GM21423 (cell line): ENCODE measurements around the gene RDH12.
"Not testable (repeated sequence)": the region's sequence is repeated elsewhere in the genome, so short reads cannot be mapped to it uniquely, and the experiment has no call there.

ENCODE experiments used
- ATAC-seq: cut with Tn5 transposase; IDR thresholded peaks from one replicate; pipeline ENCODE4 v1.9.1; 2021; ENCODE audit warnings: mild to moderate bottlenecking, moderate library complexity; ENCODE audit not compliant: unreplicated experiment

Gene RDH12

DNA sequence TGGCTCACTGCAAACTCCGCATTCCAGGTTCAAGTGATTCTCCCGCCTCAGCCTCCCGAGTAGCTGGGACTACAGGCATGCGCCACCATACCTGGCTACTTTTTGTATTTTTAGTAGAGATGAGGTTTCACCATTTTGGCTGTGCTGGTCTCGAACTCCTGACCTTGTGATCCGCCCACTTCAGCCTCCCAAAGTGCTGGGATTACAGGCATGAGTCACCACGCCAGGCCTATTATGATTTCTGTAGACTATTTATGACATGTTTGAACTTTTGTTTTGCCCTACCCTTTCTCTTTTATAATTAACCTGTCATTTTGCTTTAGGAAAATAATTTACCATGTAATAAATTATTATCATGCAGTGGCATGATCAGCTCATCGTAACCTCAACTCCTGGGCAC is at the start of gene RDH12:
TSS of gene RDH12 (plus strand) at position 395 of the 400 bp plus-strand sequence. CDS start 20,757 bp downstream, outside the sequence.
- ATAC-seq: not testable (repeated sequence)

DNA sequence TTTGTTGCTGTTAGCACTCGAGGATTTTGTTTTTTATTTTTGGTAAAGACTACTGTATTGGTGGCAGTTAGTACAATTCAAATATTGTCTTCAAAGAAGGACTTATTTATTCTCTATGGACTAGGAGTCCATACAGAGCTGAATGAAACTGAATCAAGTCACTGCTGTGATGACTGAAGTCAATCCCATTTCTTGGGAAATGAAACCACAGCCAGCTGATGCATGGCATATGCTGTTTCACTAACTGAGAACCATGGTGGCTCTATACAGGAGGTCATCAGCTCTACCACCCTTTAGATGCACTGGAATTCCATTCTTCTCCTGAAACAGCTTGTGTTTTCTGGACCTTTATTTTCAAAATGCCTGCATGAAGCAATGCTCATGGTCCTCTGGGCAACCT is 49.5 kb upstream of the RDH12 start:
- no peak for ATAC-seq

DNA sequence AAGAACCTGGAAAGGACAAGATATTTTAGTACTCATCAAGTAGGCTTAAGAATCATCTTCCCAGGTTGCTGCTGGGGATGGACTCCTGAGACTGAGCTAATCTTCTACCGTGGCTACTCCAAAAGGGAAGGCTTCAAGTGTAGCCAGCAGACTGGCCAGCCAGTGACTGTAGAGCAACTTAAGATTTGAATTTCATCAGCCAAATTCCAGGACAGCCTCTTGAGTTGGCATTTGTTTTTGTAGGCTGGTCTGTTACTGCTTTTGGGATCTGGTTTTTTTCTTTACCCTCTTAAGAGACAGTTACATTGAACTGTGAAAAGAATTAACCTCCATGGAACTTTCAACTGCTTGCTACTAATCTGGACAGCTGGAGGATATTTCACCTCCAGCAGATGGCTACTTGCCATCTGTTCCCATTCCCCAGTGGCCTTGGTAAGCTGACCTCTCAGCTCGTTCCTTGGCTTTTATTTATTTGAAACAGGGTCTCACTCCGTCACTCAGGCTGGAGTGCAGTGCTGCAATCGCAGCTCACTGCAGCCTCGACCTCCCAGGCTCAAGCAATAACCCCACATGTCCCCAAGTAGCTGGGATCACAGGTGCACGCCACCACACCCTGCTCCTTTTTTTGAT is 47.9 kb upstream of the RDH12 start:
- no peak for ATAC-seq

DNA sequence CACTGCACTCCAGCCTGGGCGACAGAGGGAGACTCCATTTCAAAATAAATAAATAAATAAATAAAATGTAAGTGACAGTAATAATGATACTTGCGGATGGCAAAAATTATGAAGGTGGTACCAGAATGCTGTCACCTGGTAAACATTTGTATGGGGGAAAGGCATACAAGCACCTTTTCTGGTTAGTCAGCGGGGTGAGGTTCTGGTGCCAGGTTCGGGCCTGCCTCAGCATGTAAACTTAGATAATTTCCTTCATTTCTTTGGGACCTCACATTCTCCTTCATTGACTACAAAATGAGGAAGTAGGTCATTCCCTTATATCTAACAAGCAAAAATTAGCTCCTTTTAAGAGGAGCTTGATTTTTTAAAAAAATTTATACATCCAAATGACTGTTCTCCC is 38.1 kb upstream of the RDH12 start:
- ATAC-seq: no peak

DNA sequence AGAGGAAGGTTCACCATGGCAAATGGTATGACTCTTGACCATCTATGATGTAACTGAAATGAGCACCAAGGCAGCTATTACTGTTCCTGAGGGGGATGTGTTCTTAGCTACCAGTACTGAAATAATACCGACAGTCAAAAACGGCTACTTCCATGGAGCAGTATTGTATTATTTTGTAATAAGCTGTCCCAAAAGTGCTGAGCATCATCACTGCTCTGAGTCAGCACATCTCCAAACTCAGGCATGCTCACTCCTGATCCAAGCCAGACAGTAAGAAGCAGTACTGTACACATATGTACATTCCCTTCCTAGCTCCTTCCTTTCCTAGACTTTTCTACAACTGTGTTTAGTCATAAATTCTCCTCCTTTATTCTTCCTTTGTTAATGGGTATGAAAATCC is 35.8 kb upstream of the RDH12 start:
- no peak for ATAC-seq

DNA sequence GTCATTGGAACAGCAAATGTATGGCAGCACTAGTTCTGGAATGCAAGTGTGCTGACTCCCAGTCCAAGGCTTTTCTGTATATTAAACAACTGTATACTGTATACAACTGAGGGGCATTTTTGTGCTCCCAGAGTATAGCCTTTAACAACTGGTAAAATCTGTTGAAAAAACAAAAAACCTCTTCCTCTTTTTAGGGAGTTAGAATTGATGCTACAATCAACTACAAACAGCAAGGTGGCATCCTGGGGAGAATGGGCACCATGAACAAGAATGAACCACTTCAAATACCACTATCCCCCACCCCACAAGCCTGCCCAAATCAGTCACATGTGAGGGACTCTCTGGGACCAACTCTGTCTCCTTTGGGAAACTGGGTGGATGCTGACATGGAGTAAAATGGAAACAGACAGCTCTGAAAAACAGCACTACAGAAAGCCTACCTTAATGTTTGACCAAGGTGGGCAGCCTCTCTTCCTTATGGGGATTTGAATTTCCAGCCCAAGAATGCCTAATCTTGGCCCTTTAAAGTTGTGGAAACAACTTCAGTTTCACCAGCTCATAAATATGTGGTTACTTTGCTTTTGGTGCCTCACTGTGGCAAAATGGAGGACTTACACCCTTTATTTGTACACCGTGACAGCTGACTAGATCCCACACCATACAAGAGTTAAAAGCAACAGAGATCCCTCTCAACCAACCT is 34.8 kb upstream of the RDH12 start:
- ATAC-seq: peak; percentile 48

DNA sequence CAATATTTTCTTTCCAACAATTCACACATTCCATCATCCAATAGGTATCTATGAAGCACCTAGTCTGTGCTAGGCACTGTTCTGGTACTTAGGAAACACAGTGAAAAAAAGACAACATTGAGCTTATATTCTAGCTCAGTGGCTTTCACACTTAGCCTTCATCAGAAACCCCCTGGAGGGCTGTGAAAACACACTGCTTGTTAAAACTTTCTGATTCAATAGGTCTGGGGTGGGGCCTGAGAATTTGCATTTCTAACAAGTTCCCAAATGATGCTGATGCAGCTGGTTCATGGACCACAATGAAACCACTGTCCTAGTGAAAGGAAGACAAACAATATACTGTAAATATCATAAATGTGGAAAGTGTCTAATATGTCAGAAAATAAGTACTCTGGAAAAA is 33.1 kb upstream of the RDH12 start:
- ATAC-seq: peak; percentile 55

DNA sequence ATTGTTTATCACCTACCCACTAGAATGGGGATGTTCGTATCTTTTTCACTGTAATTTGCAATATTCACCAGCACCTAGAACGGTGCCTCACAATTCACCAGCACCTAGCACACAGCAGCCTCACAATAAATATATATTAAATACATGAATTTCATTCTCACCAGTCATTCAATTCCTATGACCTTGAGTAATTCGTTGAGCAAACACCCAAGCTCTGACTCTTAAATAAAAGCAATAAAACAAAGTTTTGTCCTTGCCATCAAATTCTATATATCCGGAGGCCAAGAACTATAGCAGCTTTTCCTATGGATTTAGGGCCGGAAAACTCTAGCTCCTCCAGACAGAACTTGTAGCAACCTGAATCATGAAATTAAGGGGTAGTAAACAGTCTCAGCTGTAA is 28.2 kb upstream of the RDH12 start:
- ATAC-seq: no peak

DNA sequence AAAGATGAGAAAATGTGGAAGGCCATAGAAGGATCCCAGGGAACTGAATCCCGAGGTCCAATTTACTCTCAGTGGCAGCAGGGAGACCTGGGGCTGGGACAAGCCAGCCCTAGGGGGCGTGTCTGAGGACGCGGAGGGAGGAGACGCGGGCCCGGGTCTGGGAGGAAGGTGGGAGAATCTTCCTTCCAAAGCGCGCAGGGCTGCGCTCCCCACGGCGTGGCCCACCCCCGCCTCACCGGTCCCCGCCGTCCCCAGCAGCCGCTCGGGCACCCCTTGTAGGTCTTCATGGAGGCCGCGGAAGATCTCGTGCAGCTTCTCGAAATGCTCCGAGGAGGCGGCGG is 27.6 kb upstream of the RDH12 start:
- peak; percentile 34 for ATAC-seq

DNA sequence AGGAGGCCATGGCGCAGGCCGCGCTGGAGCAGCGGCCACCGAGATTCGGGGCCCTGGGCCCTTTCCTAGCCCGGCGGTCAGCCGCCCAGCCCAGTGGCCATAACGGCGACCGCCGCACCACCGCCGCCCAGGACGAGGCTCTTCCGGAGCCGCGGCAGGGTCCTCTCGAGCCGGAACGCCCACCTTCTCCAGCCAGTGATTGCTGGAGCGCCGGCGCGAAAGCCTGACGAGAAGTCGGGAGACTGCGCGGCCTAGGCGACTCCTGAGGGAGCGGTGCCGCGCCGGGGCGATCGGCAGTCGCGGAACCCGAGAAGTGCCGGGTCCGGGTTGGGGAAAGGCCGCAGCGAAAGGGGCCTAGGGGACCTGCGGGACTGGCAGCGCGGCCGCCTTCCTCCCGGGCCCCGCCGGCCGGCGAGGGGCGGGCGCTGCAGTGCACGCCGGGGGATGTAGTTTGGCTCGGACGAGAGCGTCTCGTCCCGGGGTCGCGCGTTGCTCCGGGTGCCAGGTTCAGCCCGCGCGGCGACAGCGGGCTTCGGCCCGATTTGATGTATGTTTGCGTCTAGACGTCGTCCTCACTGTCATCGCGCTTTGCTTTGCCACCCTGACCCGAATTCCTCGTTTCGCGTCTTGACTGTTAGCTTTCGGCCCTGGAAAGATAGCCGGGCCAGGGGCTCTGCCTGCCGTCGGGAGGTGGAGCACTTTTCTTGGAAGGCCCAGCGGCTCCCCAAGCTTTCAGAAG is 27.0 kb upstream of the RDH12 start, which contains the start of gene VTI1B:
TSS of gene VTI1B (minus strand) at position 153 of the 739 bp plus-strand sequence. CDS start at position 10, 143 bp downstream.
- peak; percentile 93 for ATAC-seq

DNA sequence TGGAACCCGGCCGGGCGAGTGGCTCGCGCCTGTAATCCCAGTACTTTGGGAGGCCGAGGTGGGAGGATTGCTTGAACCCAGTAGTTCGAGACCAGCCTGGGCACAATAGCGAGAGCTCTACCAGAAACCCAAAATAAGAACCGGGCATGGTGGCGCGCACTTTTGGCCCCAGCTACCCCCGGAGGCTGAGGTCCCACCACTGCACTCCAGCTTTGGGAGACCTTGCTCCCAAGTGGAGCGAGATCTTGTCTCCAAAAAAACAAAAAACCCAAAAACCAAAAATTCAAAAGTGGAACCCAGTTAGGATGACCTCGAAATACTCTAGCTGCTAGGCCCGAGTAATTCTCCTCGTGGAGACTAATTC is 26.5 kb upstream of the RDH12 start:
- no peak for ATAC-seq

DNA sequence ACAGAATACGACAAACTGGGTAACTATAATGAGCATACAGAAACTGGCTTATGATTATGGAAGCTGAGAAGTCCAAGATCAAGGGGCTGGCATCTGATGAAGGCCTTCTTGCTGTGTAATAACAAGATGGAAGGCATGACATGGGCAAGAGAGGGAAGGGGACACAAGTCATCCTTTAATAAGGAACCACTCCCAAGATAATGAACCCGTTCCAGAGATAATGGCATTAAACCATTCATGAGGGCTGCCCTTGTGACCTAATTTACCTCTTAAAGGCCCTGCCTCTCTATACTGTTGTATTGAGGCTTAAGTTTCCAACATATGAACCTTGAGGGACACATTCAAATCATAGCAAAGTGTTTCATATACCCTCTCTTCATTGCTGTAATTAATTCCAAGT is 22.7 kb upstream of the RDH12 start:
- ATAC-seq: no peak

DNA sequence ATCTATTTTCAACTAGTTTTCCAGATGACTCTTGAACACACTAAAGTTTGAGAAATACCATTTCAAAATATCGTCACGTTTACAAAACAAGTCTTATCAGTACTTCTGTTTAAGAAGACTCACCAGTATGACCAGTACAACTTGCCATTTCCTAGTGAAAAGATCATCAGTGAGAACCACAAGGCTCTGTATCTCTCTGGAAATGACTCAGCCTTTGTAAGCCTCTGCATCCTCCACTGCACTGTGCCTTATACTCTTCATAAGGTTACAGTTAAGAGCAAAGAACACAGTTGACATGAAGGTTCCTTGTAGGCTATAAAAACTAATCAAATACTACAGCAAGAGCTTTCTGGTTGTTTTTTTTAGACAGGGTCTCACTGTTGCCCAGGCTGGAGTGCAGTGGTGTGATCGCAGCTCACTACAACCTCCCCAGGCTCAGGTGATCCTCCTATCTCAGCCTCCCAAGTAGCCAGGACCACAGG is 21.5 kb upstream of the RDH12 start:
- peak; percentile 88 for ATAC-seq

DNA sequence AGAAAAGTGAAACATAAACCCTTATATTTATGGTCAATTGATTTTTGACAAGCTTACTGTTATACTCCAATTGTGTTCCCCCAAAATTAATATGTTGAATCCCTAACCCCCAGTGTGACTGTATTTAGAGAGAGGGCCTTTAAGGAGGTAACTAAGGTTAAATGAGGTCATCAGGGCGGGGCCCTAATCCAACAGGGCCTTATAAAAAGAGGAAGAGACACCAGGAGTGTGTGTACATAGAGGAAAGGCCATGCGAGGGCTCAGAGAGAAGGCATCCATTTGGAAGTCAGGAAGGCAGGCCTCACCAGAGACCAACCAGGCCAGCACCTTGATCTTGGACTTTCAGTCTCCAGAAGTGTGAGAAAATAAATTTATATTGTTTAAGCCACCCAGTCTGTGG is 20.7 kb upstream of the RDH12 start:
- ATAC-seq: no peak

DNA sequence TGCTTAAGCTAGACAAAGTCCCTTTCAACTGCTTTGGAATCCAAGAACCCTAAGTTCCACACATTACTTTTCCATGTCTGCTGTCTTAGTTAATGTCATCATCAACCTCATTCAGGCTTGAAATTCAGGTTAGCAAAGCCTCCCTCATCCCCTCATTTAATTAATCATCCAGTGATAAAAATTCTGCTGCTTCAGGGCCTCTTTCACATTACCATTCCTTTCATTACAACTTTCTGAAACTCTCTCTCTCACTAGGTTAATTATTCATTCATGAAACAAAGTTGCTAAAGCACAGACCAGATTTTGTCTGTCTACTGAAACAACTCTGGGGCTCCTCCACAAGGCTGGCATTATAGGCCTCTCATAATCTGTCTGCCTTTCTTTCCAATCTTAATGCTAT is 17.8 kb upstream of the RDH12 start:
- ATAC-seq: no peak

DNA sequence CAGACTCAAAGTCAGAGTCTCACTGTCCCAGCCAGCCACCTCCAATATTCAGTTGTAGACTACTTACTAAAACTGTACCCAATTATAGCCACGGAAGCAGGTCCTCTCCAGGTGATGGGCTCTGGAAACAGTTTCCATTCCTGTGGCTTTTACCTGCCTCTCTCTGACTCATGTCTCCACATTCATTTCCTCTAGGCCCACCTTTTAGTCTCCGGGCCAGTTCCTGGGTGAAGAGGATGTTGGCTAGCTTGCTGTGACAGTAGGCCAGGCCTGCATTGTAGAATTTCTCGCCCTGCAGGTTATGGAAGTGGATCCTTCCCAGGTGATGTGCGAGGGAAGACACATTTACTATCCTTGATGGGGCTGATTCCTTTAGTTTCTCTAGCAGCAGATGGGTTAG is 11.7 kb upstream of the RDH12 start:
- ATAC-seq: no peak

DNA sequence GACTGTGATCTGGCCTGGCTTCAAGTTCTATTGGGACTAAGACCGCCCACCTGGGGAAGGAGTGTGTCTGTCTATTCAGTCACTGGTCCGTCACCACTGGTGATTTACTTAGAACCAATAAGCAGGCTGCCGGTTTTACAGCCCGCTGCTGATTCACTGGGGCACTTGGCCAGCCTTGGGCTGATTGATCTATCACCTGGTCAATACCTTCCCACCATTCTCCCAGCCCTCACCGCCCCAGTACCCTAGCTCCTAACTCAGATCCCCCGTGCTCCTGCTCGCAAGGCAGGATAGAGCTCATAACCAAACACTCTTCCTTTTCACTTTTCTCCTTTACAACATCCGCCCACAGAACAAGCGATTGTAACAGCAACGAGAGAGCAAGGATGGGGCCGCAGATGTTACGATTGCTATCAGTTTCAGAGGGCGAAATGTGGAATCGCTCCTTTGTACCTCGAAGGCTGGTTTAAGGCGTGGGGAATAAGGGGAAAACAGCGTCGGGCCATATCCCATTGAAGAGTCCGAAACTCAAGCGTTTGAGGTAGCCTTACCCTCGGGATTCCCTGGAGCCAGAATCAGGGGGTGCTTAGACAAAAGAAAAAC is 6.8 kb upstream of the RDH12 start:
- peak; percentile 86 for ATAC-seq

DNA sequence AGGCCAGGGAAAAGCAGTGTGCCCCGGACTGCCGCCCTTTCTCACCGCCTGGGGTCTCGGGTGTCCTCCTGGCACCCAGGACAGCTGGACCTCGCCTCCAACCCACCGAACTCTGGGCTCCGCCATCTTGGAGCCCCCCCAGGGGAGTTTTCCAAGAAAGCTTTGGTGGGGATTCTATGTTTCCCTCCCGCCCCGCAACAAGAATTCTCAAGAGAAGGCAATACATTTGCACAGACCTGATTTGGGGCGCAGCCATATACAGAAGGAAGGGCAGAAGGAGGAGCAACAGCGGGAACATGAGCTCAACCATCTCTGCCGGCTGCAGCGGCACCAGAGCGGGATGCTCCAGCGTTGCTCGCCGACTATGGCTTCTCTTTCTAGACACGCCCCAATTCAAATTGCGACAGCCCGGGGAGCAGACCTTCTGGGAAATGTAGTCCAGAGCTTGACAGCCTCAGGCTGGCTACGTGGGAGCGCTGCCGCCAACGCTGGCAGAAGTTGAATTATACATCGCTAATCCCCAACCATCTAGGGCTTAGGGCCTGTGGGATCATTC is 6.2 kb upstream of the RDH12 start, which contains the start of gene RDH11:
TSS of gene RDH11 (minus strand) at position 371 of the 556 bp plus-strand sequence. CDS start at position 310, 61 bp downstream.
- peak; percentile 79 for ATAC-seq

DNA sequence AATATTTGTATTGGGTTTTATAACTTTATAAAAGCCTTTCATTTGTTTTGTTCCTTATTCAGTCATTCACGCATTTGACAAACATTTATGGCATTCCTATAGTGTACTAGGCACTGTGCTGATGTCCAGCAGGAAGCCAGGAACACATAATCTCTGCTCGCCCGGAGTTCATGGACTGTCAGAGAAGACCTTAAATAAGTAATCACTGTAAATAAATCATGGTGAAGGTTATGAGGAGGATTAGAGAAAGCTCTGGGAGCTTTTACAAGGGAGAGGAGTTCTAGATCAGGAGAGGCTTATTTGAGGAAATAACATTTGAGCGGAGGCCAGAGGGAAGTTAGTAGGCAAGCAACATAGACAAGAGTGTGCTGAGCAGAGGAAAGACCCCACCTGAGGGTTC is 4.7 kb upstream of the RDH12 start:
- no peak for ATAC-seq

DNA sequence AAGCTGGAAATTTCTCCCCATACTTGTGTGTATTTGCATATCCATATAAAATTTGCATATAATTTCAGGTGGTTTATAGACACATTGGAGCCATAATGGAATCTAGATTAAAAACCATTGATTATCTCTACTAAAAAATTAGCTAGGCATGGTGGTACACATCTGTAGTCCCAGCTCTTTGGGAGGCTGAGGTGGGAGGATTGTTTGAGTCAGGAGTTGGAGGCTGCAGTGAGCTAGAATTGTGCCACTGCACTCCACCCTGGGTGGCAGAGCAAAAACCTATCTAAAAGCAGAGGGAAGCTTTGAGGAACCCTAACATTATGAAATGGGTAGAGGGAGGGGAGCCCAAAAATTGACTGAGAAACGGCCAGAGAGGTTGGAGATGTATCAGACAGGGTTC is 3.5 kb upstream of the RDH12 start:
- no peak for ATAC-seq

DNA sequence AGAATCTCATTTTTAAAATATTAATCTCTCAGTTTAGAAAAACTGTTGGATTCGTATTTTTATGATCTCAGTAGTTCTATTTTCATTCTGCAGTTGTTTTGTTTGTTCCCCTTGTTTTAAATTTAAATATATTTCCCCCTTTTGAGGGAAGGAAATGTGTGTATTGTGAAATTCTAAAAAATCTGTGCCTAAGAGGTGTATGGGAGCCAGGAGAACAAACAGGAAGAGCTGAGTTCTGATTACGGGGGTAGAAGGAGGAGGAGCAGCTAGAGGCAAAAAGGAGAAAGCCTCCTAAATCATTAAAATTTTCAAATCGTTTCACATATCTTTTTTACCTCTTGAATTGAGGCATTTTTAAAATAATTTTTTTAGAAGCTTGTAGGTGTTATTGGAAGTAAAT is 2.3 kb downstream of the RDH12 start:
- no peak for ATAC-seq
